Measurements from ENCODE around the gene LRRIQ3.

- TF ChIP-seq, protein P1, sequence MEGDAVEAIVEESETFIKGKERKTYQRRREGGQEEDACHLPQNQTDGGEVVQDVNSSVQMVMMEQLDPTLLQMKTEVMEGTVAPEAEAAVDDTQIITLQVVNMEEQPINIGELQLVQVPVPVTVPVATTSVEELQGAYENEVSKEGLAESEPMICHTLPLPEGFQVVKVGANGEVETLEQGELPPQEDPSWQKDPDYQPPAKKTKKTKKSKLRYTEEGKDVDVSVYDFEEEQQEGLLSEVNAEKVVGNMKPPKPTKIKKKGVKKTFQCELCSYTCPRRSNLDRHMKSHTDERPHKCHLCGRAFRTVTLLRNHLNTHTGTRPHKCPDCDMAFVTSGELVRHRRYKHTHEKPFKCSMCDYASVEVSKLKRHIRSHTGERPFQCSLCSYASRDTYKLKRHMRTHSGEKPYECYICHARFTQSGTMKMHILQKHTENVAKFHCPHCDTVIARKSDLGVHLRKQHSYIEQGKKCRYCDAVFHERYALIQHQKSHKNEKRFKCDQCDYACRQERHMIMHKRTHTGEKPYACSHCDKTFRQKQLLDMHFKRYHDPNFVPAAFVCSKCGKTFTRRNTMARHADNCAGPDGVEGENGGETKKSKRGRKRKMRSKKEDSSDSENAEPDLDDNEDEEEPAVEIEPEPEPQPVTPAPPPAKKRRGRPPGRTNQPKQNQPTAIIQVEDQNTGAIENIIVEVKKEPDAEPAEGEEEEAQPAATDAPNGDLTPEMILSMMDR (IDR thresholded peaks at IDR 0.05) = peak in 4 of 6 experiments; percentile 26 to 62 (median 48)
- no peak for TF ChIP-seq POLR2A (IDR thresholded peaks at IDR 0.05)
Measured at GRCh38 chr1:73998348-73998959, 199.5 kb downstream of the LRRIQ3 start.
